ENCODE measurements around the gene CDH4.

GRCh38 chr20:61895686-61896057 is 643.6 kb downstream of the CDH4 start:
- TF ChIP-seq CTCF (IDR thresholded peaks at IDR 0.05) (no peak), POLR2A (IDR thresholded peaks at IDR 0.05) (no peak)
